ENCODE results near the gene ALDH1B1. TPM values are rescaled to one million over a fixed set of nuclear protein-coding genes. Genes with fewer than 3 reads are reported as not detected.
A peak's percentile ranks its signal among the peaks of the same experiment; 100 is the strongest.

Gene ALDH1B1
- total RNA-seq (ENCODE audit: low replicate concordance), result 10.4 and 14.3 TPM in 2 replicates

DNA sequence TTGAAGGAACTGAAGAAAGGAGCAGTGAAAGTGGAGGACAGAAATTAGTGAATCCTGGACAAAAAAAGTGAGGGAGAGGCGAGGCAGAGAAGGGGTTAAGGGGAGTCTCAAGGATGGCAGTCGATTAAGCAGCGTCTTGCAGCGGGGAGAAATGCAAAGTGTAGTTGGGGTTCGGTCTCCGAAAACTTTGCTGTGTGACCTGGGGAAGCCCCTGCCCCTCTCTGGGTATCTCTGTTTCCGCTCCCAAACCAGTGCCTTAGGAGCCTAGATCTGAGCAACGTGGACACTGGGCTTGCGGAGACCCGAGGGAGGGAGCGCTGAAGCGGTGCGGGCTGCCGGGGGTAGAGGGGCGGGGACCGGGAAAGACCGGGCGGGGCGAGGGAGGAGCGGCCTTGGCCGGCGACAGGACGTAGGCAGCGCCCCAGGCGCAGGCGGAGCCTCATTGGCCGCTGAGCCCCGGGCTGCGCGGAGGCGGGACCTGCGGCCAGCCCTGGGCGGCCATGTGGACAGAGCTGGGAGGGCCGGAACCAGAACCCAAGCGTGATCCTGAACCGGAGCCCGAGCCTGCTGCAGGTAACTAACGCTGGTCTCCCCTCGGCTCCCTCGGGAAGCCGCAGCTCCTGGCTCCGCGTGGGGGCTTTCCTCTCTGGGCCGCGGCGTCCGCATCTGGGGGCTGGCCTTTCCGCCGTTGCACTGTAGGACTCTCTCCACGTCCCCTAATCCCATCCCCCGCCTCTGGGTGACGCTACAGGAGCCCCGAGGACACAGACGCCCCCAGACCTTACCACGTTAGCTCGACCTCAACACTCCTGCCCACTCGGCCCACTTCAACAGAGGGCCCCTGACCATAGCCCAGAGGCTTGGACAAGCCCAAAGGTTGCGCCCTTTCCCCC lies at the start of gene ALDH1B1:
TSS of gene ALDH1B1 (plus strand) at position 468 of the 893 bp plus-strand sequence. CDS start 3,047 bp downstream, outside the sequence.
- TF ChIP-seq, protein P1, sequence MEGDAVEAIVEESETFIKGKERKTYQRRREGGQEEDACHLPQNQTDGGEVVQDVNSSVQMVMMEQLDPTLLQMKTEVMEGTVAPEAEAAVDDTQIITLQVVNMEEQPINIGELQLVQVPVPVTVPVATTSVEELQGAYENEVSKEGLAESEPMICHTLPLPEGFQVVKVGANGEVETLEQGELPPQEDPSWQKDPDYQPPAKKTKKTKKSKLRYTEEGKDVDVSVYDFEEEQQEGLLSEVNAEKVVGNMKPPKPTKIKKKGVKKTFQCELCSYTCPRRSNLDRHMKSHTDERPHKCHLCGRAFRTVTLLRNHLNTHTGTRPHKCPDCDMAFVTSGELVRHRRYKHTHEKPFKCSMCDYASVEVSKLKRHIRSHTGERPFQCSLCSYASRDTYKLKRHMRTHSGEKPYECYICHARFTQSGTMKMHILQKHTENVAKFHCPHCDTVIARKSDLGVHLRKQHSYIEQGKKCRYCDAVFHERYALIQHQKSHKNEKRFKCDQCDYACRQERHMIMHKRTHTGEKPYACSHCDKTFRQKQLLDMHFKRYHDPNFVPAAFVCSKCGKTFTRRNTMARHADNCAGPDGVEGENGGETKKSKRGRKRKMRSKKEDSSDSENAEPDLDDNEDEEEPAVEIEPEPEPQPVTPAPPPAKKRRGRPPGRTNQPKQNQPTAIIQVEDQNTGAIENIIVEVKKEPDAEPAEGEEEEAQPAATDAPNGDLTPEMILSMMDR (IDR thresholded peaks at IDR 0.05; ENCODE audit: insufficient read depth, low read length), result peak; percentile 5

DNA sequence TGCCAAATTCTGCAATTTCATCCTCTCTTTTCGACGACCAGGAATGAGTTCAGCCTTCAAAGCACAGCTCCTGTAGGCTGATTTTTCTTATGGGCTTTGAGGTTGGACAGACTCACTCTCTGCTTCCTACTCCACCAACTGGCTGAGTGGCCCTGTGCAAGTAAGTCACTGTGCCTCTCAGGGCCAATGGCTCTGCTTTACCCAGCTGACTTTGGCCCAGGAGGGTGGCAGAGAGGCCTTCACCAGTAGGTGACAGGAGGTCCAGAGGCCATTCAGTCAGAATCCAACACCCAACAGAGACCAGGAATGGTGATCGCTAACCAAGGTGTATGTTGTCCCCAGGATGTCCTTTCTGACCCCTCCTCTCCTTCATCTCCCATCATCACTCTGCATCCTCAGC lies 49.5 kb upstream of the ALDH1B1 start:
- no peak overlapping the region for H3K4me3 ChIP-seq (ENCODE audit: low read depth, low read length)
- no peak for DNase-seq (ENCODE audit: low read depth)
- TF ChIP-seq, protein P1 (IDR thresholded peaks at IDR 0.05; ENCODE audit: insufficient read depth, low read length), result no peak

More for the DNA sequence above, at the start of gene ALDH1B1:
- peak within 1 kb of the TSS; percentile 95 for H3K4me3 ChIP-seq (ENCODE audit: low read depth, low read length)
- DNase-seq (ENCODE audit: low read depth), result peak; percentile 74

DNA sequence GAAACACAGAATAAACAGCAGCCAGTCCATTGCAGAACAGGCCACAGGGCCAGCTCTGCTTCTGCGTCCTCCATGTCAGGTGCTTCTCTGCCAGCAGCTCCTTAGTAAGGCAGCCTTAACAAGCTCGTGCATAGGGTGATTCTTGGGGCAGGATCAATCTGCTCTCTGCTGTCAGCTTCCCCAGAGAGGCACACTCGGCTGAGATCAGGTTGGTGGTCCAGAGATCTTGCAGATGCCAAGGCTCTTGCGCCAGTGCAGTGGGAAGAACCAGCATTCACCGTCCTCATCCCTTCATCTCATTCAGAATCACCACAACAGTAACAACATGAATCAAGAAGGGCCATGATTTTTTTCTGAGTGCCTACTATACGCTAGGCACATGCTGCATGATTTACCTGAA lies 49.0 kb upstream of the ALDH1B1 start:
- DNase-seq (ENCODE audit: low read depth), result no peak
- TF ChIP-seq, protein P1 (IDR thresholded peaks at IDR 0.05; ENCODE audit: insufficient read depth, low read length), result no peak
- no peak overlapping the region for H3K4me3 ChIP-seq (ENCODE audit: low read depth, low read length)

DNA sequence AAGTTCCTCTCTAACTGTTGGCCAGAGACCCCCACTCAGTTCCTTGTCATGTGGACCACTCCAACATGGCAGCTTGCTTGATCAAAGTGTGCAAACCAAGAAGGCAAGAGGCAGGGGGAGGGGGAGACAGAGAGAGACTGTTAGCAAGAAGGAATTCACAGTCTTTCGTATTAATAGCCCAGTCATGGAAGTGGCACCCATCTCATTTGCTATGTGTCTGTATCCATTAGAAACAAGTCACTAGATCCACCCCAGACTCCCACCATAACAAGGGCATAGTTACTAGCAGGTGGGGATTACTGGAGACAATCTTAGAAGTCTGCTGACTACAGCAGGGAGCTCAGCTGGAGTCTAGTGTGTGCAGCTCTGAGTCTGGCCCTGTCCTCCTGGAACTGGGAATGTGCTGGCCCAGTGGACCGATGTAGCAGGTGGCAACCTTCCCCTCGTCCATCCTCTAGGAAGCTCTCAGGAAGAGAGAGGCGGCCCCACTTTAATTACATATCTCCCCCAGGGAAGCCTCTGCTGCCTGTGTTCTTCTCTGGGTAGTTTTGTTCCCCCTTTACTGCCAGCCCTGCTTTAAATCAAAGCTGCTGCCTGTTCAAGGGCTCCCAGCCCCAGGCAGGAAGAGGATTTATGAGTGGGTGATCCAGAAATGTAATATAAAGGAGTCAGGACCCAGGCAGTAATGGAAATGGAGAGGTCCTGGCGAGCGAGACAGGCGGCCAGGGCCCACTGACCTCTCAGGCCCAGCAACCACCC lies 47.8 kb upstream of the ALDH1B1 start:
- no peak overlapping the region for H3K4me3 ChIP-seq (ENCODE audit: low read depth, low read length)
- no peak for DNase-seq (ENCODE audit: low read depth)
- TF ChIP-seq, protein P1 (IDR thresholded peaks at IDR 0.05; ENCODE audit: insufficient read depth, low read length), result no peak

DNA sequence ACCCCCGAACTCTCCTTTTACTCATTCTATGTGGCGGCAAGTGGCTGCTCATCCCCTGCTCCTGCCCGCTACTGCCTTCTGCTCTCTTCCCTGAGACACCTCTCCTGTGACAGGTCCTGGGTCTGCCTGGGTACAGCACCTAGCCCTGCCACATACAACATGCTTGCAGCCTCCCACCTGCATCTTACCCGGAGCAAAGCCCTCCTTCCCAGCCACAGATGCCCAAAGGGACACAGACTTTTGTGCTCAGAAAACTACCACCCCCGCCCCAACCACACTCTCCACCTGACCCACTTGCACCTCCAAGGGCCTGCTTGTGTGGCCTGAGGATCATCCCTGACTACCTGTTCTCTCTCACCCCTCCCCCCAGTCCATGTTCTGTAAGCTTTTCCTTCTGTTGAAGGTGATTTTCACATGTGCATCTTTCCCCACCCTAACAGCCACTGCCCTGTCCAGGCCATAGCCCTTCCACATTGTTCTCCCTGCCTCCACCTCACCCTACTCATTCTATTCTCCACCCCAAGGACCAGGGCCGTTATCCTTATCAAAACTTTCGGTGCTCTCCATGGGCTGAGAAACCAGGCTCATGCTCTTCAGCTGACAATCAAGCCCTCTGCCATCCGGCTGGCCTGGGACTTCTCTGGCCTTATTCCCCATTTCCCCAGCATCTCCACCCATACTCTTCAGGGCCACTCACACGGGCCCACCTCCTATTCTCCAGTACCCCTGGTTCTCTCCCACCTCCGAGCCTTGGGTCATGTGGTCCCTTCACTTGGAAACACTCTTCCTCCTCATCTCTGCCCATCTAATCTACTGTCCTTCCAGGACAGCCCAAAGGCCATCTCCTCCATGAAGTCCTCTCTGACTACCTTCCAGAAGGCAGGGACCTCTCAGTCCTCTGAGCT lies 46.4 kb upstream of the ALDH1B1 start:
- no peak overlapping the region for H3K4me3 ChIP-seq (ENCODE audit: low read depth, low read length)
- TF ChIP-seq, protein P1 (IDR thresholded peaks at IDR 0.05; ENCODE audit: insufficient read depth, low read length), result no peak
- DNase-seq (ENCODE audit: low read depth), result no peak

DNA sequence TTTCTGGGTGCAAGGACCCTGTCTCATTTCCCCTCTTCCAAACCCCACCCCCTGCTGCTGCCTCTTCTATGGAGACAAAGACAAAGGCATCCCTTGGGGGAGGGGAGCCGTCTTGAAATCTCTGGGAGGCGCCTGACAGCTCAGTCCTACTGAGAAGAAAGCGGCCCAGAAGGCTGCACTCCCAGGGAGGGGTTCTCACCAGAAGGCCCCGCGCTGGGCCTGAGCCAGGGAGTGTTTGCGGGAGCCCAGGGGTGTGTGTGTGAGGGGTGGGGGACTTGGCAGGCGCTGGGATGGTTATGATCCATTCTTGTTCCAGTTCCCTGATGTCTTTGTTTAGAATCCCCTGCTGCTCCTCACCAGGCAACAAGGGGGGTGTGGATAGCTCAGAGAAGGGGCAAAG lies 45.7 kb upstream of the ALDH1B1 start:
- no peak overlapping the region for H3K4me3 ChIP-seq (ENCODE audit: low read depth, low read length)
- DNase-seq (ENCODE audit: low read depth), result no peak
- TF ChIP-seq, protein P1 (IDR thresholded peaks at IDR 0.05; ENCODE audit: insufficient read depth, low read length), result no peak
